Right cardiac atrium (tissue), 5 donors: ENCODE results near the gene MRPS35. TPM values are rescaled to one million over a fixed set of nuclear protein-coding genes. Genes with fewer than 3 reads are reported as not detected.

Experiments
- ATAC-seq, 2 donors: fragments of 200-7000 bp; cut with Tn5 transposase; one replicate each; pipeline versions ENCODE4 v1.8.0 to v1.9.1; 2020; ENCODE audit warnings: moderate library complexity in 2 of 2, mild to moderate bottlenecking in 1 of 2
- DNase-seq, 3 donors: peaks; one replicate each; pipeline ENCODE4 v3.0.0-alpha.2; 2020
- H3K27ac ChIP-seq: one replicate; pipeline ENCODE4 v1.5.1; 2013; ENCODE audit warnings: mild to moderate bottlenecking, low read length, control low read depth, moderate library complexity
- H3K27me3 ChIP-seq: one replicate; pipeline ENCODE4 v1.6.1; 2013; ENCODE audit not compliant: control insufficient read depth, insufficient read depth
- H3K4me1 ChIP-seq: one replicate; pipeline ENCODE4 v1.6.1; 2013; ENCODE audit warnings: low read length; ENCODE audit not compliant: control insufficient read depth, insufficient read depth
- H3K4me3 ChIP-seq: one replicate; pipeline ENCODE4 v1.5.1; 2013; ENCODE audit warnings: low read length, control low read depth
- H3K9me3 ChIP-seq: one replicate; pipeline ENCODE4 v1.6.1; 2013; ENCODE audit warnings: low read length; ENCODE audit not compliant: control insufficient read depth
- WGBS: extraction: QIAGEN DNeasy Blood & Tissue Kit; methylation state at CpG from one replicate; pipeline ENCODE4 v1.1.7; 2013; 5-methylcytosine and 5-hydroxymethylcytosine counted together
- intact Hi-C, 4 donors: fragments of 100-400 bp; cut with DNase I; formaldehyde crosslinking; loops; one replicate each; pipeline versions ENCODE4 v1.11.0 to v1.14.0; 2022 to 2023
- long read RNA-seq, 4 donors: library from polyadenylated mRNA; unstranded; transcript quantifications; one replicate each; pipeline ENCODE4 v2.0.0, GENCODE V29; 2020 to 2021
- polyA plus RNA-seq: library from polyadenylated mRNA; stranded (reverse); fragments of 200-250 nt; gene quantifications from one replicate; pipeline ENCODE4 v1.2.3, GENCODE V29; 2013
- total RNA-seq, 4 donors: library from RNA; stranded (reverse); fragmentation: NEBNext Ultra II Directional; extraction: Animal tissue kit (Norgen Biotek cat#: 25700); gene quantifications; one replicate each; pipeline ENCODE4 v1.2.1, GENCODE V29; 2021
- donor health status: healthy with polysubstance abuse.
- donor health status: DM: no; HTN: yes; CAD: no.
- donor health status: DM: no; HTN: no; CAD: no.
- donor health status: DM: no; HTN: yes; CAD: no; lungs with severe emphysema.
- donor health status: DM: yes; HTN: yes; CAD: no.

Gene MRPS35
- total RNA-seq (10 to 100 TPM; 41.7 to 49.5 (median 45.9) TPM), polyA plus RNA-seq (44.0 TPM)
- long read RNA-seq, donor 1, transcript MRPS35-201 (8 exons, 1,888 nt) = major isoform, 156 of 168 reads
- long read RNA-seq, donor 1, partial matches to known transcripts = 5 of 168 reads
- long read RNA-seq, donor 1, other reads (novel, unspliced or antisense) = 6 of 168 reads
- long read RNA-seq, donor 2, transcript MRPS35-201 (8 exons, 1,888 nt) = major isoform, 86 of 89 reads
- long read RNA-seq, donor 2, partial matches to known transcripts = 0 of 89 reads
- long read RNA-seq, donor 2, other reads (novel, unspliced or antisense) = 3 of 89 reads
- long read RNA-seq, donor 3, transcript MRPS35-201 (8 exons, 1,888 nt) = major isoform, 427 of 454 reads
- long read RNA-seq, donor 3, partial matches to known transcripts = 7 of 454 reads
- long read RNA-seq, donor 3, other reads (novel, unspliced or antisense) = 16 of 454 reads
- long read RNA-seq, donor 4, transcript MRPS35-201 (8 exons, 1,888 nt) = major isoform, 74 of 74 reads
- long read RNA-seq, donor 4, partial matches to known transcripts = 0 of 74 reads
- long read RNA-seq, donor 4, other reads (novel, unspliced or antisense) = 0 of 74 reads

GRCh38 chr12:27710592-27711316 lies at the start of gene MRPS35:
TSS of gene MRPS35 (plus strand) at chr12:27710832. CDS start at chr12:27710844, 12 bp downstream.
- Histone ChIP-seq H3K4me3 (peak within 1 kb of the TSS; percentile 69), H3K27ac (peak within 1 kb of the TSS; percentile 67), H3K4me1 (peaks cover 2% of the 10 kb centered on the region), H3K27me3 (no peaks in the 10 kb centered on the region), H3K9me3 (no peaks in the 10 kb centered on the region)
- ATAC-seq (peak; percentile 98), DNase-seq (peak; percentile 93 to 97 (median 97))
- under 1% methylated on average over 46 of the region's 46 CpGs for WGBS
- intact Hi-C loops = no loop called here

DNA sequence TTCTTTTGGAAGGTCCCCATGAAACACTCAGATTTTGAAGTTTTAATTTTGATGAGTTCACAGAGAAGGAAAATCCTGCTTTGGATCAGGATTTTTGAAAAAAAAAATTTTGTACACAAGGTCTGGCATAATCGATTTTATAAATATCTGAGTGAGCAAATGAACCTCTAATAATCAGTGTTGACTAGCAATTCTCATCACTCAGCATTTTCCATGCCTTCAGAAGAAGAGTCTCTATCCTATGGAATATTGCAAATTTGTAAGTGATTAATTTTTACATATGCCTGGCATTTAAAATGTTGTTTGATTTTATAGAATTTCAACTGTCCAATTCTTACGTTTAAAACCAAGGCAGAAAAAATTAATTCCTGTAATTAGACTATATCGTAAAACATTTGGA lies 44.9 kb upstream of the MRPS35 start:
- 93% methylated on average over 3 of the region's 3 CpGs for WGBS
- no peak for ATAC-seq
- Histone ChIP-seq H3K27me3 (no peaks in the 10 kb centered on the region), H3K4me1 (no peaks in the 10 kb centered on the region), H3K9me3 (no peaks in the 10 kb centered on the region), H3K27ac (no peak overlapping the region), H3K4me3 (no peak overlapping the region)
- intact Hi-C loops = no loop called here
- DNase-seq = no peak

GRCh38 chr12:27666510-27666909 lies 44.1 kb upstream of the MRPS35 start:
- DNase-seq (no peak), ATAC-seq (no peak)
- Histone ChIP-seq H3K9me3 (no peaks in the 10 kb centered on the region), H3K27ac (no peak overlapping the region), H3K27me3 (no peaks in the 10 kb centered on the region), H3K4me3 (no peak overlapping the region), H3K4me1 (no peaks in the 10 kb centered on the region)
- intact Hi-C loops = no loop called here
- 58% methylated on average over 3 of the region's 3 CpGs for WGBS

GRCh38 chr12:27667540-27667939 lies 43.1 kb upstream of the MRPS35 start:
- Histone ChIP-seq H3K4me3 (no peak overlapping the region), H3K9me3 (no peaks in the 10 kb centered on the region), H3K27ac (no peak overlapping the region), H3K4me1 (no peaks in the 10 kb centered on the region), H3K27me3 (no peaks in the 10 kb centered on the region)
- ATAC-seq = peak; percentile 29 to 55
- DNase-seq = peak in 1 of 3 donors; percentile 30
- intact Hi-C loops = no loop called here
- 83% methylated on average over 6 of the region's 6 CpGs for whole genome bisulfite sequencing

DNA sequence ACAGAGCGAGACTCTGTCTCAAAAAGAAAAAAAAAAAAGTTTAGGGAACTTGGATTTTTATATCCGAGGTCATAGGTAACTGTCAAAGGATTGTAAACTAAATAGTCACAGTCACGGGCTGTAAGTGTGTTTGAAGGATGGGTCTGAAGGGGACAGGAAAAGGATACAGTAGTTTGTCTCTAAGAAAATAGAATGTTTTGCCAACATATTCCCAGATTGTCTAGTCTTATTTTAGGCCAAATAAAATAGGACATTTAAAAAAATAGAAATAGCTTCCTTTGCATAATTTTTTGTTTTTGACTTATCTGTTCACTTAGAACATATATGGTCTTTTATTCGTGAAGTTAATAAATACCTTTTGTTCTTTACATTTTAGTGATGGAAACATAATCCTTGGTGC lies 38.6 kb upstream of the MRPS35 start:
- Histone ChIP-seq H3K9me3 (no peaks in the 10 kb centered on the region), H3K4me1 (no peaks in the 10 kb centered on the region), H3K4me3 (no peak overlapping the region), H3K27me3 (no peaks in the 10 kb centered on the region), H3K27ac (no peak overlapping the region)
- intact Hi-C loops = no loop called here
- DNase-seq = no peak
- 59% methylated on average over 4 of the region's 4 CpGs for WGBS
- no peak for ATAC-seq

- Histone ChIP-seq H3K27me3 (no peaks in the 10 kb centered on the region), H3K27ac (no peak overlapping the region), H3K9me3 (no peaks in the 10 kb centered on the region), H3K4me3 (no peak overlapping the region), H3K4me1 (no peaks in the 10 kb centered on the region)
- DNase-seq (no peak), ATAC-seq (peak in 1 of 2 donors; percentile 31)
- 67% methylated on average over 1 of the region's 1 CpG for WGBS
- intact Hi-C loops = no loop called here
Measured at GRCh38 chr12:27672643-27673042, 38.0 kb upstream of the MRPS35 start.

DNA sequence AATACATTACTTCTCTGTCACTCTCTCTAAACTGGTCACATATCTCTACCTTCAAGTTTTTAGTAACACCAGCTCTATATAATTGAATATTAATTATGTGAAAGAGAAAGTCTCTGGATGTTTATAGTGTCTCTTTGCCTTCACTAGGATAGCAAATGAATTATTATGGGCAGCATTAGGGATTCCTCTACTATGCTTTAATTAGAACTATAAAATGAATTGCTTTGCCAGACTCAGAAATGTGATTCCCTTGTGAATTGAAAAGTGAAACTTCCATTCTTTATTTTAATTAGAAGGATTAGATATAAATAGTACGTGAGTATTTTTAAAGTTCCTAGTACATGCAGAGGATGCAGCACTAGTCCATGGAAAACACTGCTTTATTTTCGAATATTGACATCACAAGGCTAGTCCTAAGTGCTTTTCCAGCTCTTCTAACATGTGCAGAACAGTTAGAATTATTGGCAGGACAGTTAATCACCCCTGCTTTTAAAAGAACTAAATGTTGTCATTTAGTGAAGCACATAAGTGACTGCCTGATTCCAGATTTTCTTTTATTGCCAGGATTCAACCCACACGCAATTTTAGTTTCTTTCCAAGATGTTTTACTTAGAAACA lies 37.4 kb upstream of the MRPS35 start:
- intact Hi-C loops = no loop called here
- no peaks in the 10 kb centered on the region for H3K27me3 ChIP-seq
- no peak overlapping the region for H3K27ac ChIP-seq
- no peak overlapping the region for H3K4me3 ChIP-seq
- ATAC-seq (no peak), DNase-seq (no peak)
- H3K4me1 ChIP-seq = no peaks in the 10 kb centered on the region
- 20% methylated on average over 3 of the region's 3 CpGs for WGBS
- H3K9me3 ChIP-seq = no peaks in the 10 kb centered on the region

GRCh38 chr12:27674989-27675388 lies 35.6 kb upstream of the MRPS35 start:
- 73% methylated on average over 2 of the region's 2 CpGs for whole genome bisulfite sequencing
- ATAC-seq (no peak), DNase-seq (no peak)
- Histone ChIP-seq H3K27ac (no peak overlapping the region), H3K4me1 (no peaks in the 10 kb centered on the region), H3K9me3 (no peaks in the 10 kb centered on the region), H3K27me3 (no peaks in the 10 kb centered on the region), H3K4me3 (no peak overlapping the region)
- intact Hi-C loops = no loop called here

- no peak overlapping the region for H3K27ac ChIP-seq
- no peak for DNase-seq
- no peak overlapping the region for H3K4me3 ChIP-seq
- no peaks in the 10 kb centered on the region for H3K4me1 ChIP-seq
- ATAC-seq = no peak
- H3K27me3 ChIP-seq = no peaks in the 10 kb centered on the region
- intact Hi-C loops = no loop called here
- H3K9me3 ChIP-seq = no peaks in the 10 kb centered on the region
Measured at GRCh38 chr12:27680619-27681018, 30.0 kb upstream of the MRPS35 start.

- 96% methylated on average over 2 of the region's 2 CpGs for WGBS
- intact Hi-C loops = no loop called here
- ATAC-seq (no peak), DNase-seq (no peak)
- H3K4me1 ChIP-seq = no peaks in the 10 kb centered on the region
- H3K27me3 ChIP-seq = no peaks in the 10 kb centered on the region
- H3K4me3 ChIP-seq = no peak overlapping the region
- no peak overlapping the region for H3K27ac ChIP-seq
- H3K9me3 ChIP-seq = no peaks in the 10 kb centered on the region
Measured at GRCh38 chr12:27682534-27682933, 28.1 kb upstream of the MRPS35 start.

DNA sequence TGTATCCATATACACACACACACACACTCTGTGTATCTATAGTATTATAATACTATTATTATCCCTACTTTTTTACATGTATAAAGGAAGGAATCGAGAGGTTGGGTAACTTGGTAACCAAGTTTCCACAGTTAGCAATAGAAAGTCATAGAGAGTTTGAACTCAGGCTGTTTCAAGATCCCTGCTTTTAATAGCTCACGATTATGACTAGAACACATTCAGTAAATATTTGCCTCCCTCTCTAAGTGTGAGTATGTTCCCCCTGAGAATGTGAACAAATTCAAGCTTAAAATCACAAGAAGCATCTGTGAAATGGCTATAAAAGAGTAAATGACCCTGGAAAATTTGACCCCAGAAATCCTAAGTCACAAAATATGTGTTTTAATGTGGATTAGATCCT lies 25.4 kb upstream of the MRPS35 start:
- Histone ChIP-seq H3K9me3 (no peaks in the 10 kb centered on the region), H3K27ac (no peak overlapping the region), H3K27me3 (no peaks in the 10 kb centered on the region), H3K4me3 (no peak overlapping the region), H3K4me1 (no peaks in the 10 kb centered on the region)
- DNase-seq (no peak), ATAC-seq (no peak)
- intact Hi-C loops = no loop called here
- WGBS = 90% methylated on average over 2 of the region's 2 CpGs
